ENCODE measurements around the gene PARD6A. TPM values are rescaled to one million over a fixed set of nuclear protein-coding genes. Genes with fewer than 3 reads are reported as not detected.

Gene PARD6A
- total RNA-seq, 2 donors from 2014 or later: 21.1 to 22.8 TPM

DNA sequence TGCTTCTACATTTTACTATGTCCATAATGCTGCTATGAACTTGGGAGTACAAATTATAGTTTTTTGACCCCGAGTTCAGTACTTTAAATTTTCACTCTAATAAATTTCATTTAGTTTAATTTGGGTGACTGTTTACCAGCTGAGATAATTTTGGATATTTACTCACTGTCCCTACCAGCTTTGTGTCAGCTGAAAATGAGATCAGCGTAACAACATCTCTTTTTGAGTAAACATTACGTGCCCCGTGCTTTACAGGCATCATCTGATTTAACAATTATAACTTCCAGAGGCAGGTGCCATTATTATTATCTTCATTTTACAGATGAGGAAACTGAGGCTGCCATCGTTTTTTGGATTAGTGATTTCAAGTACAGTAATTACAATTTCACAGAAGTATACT lies 43.4 kb downstream of the PARD6A start:
- H3K9me3 ChIP-seq: no peaks in the 10 kb centered on the region
- TF ChIP-seq POLR2A (IDR thresholded peaks at IDR 0.05): no peak
- TF ChIP-seq, protein P1, sequence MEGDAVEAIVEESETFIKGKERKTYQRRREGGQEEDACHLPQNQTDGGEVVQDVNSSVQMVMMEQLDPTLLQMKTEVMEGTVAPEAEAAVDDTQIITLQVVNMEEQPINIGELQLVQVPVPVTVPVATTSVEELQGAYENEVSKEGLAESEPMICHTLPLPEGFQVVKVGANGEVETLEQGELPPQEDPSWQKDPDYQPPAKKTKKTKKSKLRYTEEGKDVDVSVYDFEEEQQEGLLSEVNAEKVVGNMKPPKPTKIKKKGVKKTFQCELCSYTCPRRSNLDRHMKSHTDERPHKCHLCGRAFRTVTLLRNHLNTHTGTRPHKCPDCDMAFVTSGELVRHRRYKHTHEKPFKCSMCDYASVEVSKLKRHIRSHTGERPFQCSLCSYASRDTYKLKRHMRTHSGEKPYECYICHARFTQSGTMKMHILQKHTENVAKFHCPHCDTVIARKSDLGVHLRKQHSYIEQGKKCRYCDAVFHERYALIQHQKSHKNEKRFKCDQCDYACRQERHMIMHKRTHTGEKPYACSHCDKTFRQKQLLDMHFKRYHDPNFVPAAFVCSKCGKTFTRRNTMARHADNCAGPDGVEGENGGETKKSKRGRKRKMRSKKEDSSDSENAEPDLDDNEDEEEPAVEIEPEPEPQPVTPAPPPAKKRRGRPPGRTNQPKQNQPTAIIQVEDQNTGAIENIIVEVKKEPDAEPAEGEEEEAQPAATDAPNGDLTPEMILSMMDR (IDR thresholded peaks at IDR 0.05): no peak
- H3K4me3 ChIP-seq: no peak overlapping the region
- ATAC-seq (no peak), DNase-seq (no peak)
- no peak overlapping the region for H3K27ac ChIP-seq
- intact Hi-C loops (cut with DNase I): no loop called here
- no peaks in the 10 kb centered on the region for H3K27me3 ChIP-seq
- peaks cover 13% of the 10 kb centered on the region for H3K4me1 ChIP-seq
- H3K36me3 ChIP-seq (replicated peaks in 1 of 2; ENCODE audit: insufficient read depth in 1 of 2, low read depth in 2 of 2): no peaks in the 10 kb centered on the region
- WGBS, 2 donors: 81 to 82% methylated on average over 5 of the region's 5 CpGs

DNA sequence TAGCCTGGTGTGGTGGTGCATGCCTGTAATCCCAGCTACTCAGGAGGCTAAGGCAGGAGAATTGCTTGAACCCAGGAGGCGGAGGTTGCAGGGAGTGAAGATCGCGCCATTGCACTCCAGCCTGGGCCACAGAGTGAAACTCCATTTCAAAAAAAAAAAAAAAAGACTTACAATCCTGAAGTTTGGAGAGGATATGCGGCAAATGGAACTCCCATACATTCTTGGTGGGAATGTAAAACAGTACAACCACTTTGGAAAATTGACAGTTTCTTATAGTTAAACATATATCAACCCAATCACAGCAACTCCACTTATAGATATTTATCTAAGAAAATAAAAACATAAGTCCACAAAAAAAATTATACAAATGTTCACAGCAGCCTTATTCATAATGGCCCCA lies 46.5 kb downstream of the PARD6A start:
- Histone ChIP-seq H3K27me3 (no peaks in the 10 kb centered on the region), H3K36me3 (replicated peaks in 1 of 2; ENCODE audit: insufficient read depth in 1 of 2, low read depth in 2 of 2) (no peaks in the 10 kb centered on the region), H3K4me3 (no peak overlapping the region), H3K9me3 (no peaks in the 10 kb centered on the region), H3K27ac (no peak overlapping the region), H3K4me1 (peaks cover 15% of the 10 kb centered on the region)
- no peak for TF ChIP-seq POLR2A (IDR thresholded peaks at IDR 0.05)
- TF ChIP-seq, protein P1 (IDR thresholded peaks at IDR 0.05): no peak
- WGBS, 2 donors: 95 to 99% methylated on average over 4 of the region's 4 CpGs
- DNase-seq (no peak), ATAC-seq (no peak)
- intact Hi-C loops (cut with DNase I): no loop called here

DNA sequence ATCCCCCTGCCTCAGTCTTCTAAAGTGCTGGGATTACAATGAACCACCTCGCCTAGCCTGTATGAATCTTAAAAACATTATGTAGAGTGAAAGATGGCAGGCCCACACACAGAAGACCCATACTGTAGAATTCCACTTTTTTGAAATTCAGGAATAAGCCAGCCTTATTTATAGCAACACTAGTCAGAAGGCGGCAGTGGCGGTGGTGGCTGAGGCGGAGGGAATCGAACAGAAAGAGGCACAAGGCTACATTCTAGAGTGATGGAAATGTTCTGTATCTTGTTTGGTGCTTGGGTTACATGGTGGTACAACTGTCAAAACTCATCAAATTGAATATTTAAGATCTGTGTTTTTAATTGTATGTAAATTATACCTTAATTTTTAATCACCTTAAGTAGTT lies 47.0 kb downstream of the PARD6A start:
- Histone ChIP-seq H3K4me1 (peaks cover 15% of the 10 kb centered on the region), H3K9me3 (no peaks in the 10 kb centered on the region), H3K36me3 (replicated peaks in 1 of 2; ENCODE audit: insufficient read depth in 1 of 2, low read depth in 2 of 2) (no peaks in the 10 kb centered on the region), H3K27me3 (no peaks in the 10 kb centered on the region), H3K27ac (no peak overlapping the region), H3K4me3 (no peak overlapping the region)
- no peak for TF ChIP-seq POLR2A (IDR thresholded peaks at IDR 0.05)
- TF ChIP-seq, protein P1 (IDR thresholded peaks at IDR 0.05): no peak
- 97 to 99% methylated on average over 5 of the region's 5 CpGs for WGBS, 2 donors
- DNase-seq (no peak), ATAC-seq (no peak)
- intact Hi-C loops (cut with DNase I): no loop called here

DNA sequence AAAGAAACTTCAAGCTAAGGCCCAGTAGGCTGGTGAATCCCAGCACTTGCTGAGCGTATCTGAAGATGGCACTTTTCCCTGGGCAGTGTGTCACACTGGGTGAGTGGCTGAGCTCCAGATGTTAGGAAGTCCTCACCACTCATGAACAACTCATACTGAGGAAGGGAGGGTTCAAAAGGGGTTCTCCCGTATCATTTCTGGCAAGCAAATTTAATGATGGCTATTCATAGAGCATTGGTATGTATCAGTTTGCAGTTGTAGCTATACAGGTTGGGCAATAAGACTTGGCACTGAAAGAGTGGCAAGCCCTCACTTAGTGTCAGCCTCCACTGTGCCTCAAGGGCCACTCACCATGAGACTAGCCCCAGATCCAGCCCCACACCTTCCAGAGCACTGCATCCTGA lies 47.6 kb downstream of the PARD6A start:
- TF ChIP-seq, protein P1 (IDR thresholded peaks at IDR 0.05): no peak
- TF ChIP-seq POLR2A (IDR thresholded peaks at IDR 0.05): no peak
- no peak for ATAC-seq
- H3K9me3 ChIP-seq: no peaks in the 10 kb centered on the region
- DNase-seq: no peak
- intact Hi-C loops (cut with DNase I): no loop called here
- H3K4me1 ChIP-seq: peaks cover 18% of the 10 kb centered on the region
- H3K4me3 ChIP-seq: no peak overlapping the region
- 81 to 82% methylated on average over 2 of the region's 2 CpGs for WGBS, 2 donors
- no peaks in the 10 kb centered on the region for H3K27me3 ChIP-seq
- H3K36me3 ChIP-seq (replicated peaks in 1 of 2; ENCODE audit: insufficient read depth in 1 of 2, low read depth in 2 of 2): no peaks in the 10 kb centered on the region
- no peak overlapping the region for H3K27ac ChIP-seq

DNA sequence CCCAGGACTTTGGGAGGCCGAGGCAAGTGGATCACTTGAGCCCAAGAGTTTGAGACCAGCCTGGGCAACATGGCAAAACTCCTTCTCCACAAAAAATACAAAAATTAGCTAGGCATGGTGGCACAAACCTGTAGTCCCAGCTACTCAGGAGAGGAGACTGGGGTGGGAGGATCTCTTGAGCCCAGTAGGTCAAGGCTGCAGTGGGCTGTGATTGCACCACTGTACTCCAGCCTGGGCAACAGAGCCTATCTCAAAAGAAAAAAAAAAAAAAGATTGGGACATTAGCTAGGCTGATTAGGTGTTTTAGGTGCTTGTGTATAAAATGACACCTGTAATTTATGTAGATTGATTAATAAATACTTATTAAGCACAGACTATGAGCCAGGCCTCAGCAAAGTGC lies 48.3 kb downstream of the PARD6A start:
- intact Hi-C loops (cut with DNase I): no loop called here
- Histone ChIP-seq H3K4me1 (peaks cover 24% of the 10 kb centered on the region), H3K4me3 (no peak overlapping the region), H3K36me3 (replicated peaks in 1 of 2; ENCODE audit: insufficient read depth in 1 of 2, low read depth in 2 of 2) (no peaks in the 10 kb centered on the region), H3K27ac (no peak overlapping the region), H3K9me3 (no peaks in the 10 kb centered on the region), H3K27me3 (no peaks in the 10 kb centered on the region)
- no peak for DNase-seq
- ATAC-seq: no peak
- TF ChIP-seq, protein P1 (IDR thresholded peaks at IDR 0.05): no peak
- no peak for TF ChIP-seq POLR2A (IDR thresholded peaks at IDR 0.05)
- WGBS, 2 donors: 89 to 100% methylated on average over 1 of the region's 1 CpG

Measured in body of pancreas (tissue), 4 donors.